ENCODE data around the gene ANKIB1.

DNA sequence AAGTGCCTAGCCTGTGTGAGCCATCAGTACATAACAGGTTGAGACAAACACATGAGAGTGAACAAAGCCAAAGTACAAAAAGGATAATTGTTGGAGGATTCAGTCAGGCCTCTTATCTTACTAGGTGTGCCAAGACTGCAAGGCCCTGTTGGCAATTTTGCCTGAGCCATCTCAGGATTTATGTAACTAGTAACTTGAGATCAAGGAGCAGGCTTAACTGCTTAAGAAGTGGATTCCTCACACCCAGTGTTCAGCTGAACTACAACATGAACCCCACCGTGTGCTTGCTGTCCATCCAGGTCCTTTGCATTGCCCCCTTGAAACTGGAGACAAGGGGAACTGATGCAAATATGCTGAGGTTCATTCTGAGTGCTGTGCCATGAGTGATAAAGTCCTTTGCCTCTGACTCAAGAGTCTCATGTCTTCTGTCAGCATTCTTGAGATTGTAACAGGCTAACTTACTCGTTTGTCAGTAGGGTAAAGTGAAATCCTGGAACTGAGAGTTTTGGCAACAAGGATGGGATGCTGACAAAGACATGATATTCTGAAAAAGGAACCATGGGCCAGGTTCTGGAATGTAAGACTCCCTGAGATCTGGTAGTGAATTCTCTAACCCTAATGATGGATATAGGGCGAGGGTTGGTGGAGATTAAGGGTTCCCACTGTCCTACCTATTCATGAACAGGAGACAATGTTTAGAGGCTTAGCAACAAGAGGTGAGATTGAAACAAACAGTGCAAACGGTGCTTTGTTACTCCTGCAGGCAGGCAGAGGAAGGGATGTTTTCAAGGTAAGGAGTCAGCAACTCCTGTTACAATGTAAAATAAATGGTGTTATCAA is 157.4 kb downstream of the ANKIB1 start:
- TF ChIP-seq, protein P1, sequence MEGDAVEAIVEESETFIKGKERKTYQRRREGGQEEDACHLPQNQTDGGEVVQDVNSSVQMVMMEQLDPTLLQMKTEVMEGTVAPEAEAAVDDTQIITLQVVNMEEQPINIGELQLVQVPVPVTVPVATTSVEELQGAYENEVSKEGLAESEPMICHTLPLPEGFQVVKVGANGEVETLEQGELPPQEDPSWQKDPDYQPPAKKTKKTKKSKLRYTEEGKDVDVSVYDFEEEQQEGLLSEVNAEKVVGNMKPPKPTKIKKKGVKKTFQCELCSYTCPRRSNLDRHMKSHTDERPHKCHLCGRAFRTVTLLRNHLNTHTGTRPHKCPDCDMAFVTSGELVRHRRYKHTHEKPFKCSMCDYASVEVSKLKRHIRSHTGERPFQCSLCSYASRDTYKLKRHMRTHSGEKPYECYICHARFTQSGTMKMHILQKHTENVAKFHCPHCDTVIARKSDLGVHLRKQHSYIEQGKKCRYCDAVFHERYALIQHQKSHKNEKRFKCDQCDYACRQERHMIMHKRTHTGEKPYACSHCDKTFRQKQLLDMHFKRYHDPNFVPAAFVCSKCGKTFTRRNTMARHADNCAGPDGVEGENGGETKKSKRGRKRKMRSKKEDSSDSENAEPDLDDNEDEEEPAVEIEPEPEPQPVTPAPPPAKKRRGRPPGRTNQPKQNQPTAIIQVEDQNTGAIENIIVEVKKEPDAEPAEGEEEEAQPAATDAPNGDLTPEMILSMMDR (optimal IDR thresholded peaks at IDR 0.05 in 1 of 3, IDR thresholded peaks at IDR 0.05 in 1 of 3, conservative IDR thresholded peaks at IDR 0.05 in 1 of 3; ENCODE audit: extremely low read depth in 1 of 3, insufficient read depth in 2 of 3, low read length in 3 of 3) = no peak
- TF ChIP-seq EZH2 (IDR thresholded peaks at IDR 0.05; ENCODE audit: low read length) = no peak
